Measurements from ENCODE around the gene RAB6B.
A peak's percentile ranks its signal among the peaks of the same experiment; 100 is the strongest.

The RAB6B gene

DNA sequence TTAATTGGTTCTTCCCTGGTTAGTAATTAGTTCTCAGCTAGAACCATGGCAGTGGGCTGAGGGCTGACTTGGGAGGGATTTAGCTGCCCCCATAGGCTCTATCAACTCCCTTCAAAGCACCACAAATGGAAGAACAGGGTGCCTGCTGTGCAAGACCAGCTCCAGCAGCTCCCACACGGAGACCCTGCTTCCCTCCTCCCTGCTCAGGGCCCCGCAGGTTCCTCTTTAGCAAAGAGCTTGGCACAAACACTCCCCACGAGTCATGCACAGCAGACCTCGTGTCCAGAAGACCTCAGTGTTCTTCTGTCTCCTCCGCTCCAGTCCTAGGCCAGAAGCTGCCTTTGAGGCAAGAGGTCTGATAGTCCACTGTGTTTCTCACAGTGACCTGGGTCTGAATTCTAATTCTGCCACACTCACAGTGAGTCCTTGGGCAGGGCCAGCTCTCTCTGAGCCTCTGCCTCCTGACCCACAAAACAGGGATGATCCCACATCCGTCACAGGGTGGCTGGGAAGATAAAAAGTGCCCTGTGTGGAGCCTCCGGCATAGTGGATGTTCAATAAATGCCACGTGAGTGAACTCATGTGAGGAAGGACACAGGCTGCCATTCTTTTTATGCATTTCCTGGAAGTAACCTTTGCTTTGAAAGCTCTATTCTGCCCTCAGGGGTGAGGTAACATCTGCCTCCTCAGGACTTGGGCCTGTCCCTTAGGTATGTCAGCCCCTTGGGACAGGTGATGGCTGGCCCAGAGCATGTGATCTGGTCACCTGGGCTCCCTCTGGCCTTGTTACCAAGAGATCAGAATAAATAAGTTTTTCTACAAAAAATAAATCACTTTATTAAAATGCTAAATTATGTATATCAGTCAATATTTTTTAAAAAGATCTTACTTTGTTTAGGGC is 7.6 kb downstream of the RAB6B start:
- CTCF ChIA-PET: interaction anchor here (0.7 to 1.1 kb wide), 2 partner anchors 11 to 66 kb away, joined by 3 read pairs; no protein-coding TSS in a partner anchor
- H3K9me3 ChIP-seq (ENCODE audit: control extremely low read depth in 1 of 5, control insufficient read depth in 4 of 5, insufficient read depth in 2 of 5, low read depth in 1 of 5, low read length in 4 of 5): no peaks in the 10 kb centered on the region
- no peak overlapping the region for H3K27ac ChIP-seq (ENCODE audit: insufficient read depth in 1 of 2, low read depth in 1 of 2, low read length in 2 of 2, poor library complexity in 1 of 2, severe bottlenecking in 2 of 2)
- POLR2A ChIA-PET: no interaction called here
- no peak overlapping the region for H3K4me3 ChIP-seq (ENCODE audit: control insufficient read depth in 1 of 7, extremely low read depth in 1 of 7, insufficient read depth in 4 of 7, low read depth in 2 of 7, low read length in 6 of 7)
- WGBS (ENCODE audit: insufficient coverage): 19% methylated on average over 6 of the region's 8 CpGs
- peaks cover 0 to under 1% (median 0%) of the 10 kb centered on the region in 5 experiments for H3K27me3 ChIP-seq (replicated peaks in 2 of 5; ENCODE audit: control insufficient read depth in 4 of 5, insufficient read depth in 5 of 5, low read length in 4 of 5)
- H3K4me1 ChIP-seq (ENCODE audit: control extremely low read depth in 1 of 4, control insufficient read depth in 4 of 4, insufficient read depth in 4 of 4, low read length in 3 of 4): peaks cover 0 to 20% (median 15%) of the 10 kb centered on the region in 4 experiments
- H3K36me3 ChIP-seq (ENCODE audit: control insufficient read depth in 4 of 4, insufficient read depth in 4 of 4, low read length in 3 of 4): no peaks in the 10 kb centered on the region
- peak; percentile 16 to 73 (median 62) for DNase-seq

DNA sequence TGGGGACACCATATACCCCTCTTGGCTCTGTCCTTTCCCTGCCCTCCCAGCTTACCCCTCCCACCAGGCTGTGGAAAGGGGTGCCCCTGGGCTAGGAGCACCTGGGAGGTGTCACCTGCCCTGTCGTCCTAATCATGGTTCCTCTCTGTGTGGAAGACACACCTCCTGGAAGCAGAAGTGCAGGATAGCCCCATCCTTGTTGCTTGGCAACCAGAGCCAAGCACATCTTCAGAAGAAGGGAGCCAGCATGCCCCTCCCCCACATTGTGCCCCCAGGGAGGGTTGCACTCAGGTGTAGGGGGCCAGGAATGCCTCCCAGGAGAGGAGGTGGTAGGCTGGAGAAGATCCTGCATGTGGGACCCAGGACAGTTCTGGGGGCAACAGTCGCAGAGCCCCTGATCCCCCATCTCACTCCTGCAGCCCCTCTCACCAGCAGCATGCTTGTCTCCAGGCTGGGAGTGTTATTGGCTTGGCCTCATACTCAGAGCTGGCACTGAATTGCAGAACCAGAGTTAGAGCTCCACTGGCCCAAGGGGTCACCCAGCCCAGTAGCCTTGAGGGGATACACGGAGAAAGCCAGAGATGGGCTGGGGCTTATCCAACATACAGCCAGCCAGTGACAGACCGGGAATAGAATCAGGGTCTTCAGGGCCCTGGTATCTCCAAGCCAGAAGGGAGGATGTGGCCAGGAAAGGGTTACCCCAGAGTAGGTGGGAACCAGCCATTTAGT is 8.4 kb downstream of the RAB6B start:
- 100% methylated on average over 3 of the region's 4 CpGs for WGBS (ENCODE audit: insufficient coverage)
- H3K27ac ChIP-seq (ENCODE audit: insufficient read depth in 1 of 2, low read depth in 1 of 2, low read length in 2 of 2, poor library complexity in 1 of 2, severe bottlenecking in 2 of 2): no peak overlapping the region

DNA sequence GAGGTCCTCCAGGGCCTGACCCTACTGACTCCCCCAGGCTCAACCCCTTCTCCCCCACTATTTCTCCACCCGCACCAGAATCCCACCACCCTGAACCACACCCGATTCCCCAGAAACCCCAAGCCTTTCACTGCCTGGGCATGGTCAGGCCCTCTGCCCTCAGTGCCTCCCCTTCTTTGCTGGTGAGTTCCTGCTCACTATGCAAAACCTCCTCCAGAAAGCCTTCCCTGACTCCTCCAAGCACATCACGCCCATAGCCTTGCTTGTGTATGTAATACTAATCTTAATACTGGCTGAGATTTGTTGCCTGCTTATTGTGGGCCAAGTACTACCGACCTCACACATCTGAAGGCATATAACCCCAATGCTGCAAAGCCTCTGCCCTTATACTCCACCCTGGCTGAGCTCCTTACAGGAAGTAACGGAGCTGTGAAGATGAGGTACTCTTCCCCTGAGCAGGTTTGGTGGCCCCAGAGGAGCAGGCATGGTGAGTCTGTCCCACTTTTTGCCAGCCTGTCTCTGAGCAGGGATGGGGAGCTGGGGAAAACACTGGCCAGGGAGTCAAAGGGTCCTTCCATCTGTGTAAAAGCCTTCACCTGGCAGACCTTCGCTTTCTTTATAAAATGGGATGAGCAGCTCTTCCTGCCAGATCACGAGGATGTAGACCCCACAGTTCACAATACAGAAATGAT is 9.5 kb downstream of the RAB6B start:
- Histone ChIP-seq H3K9me3 (ENCODE audit: control extremely low read depth in 1 of 5, control insufficient read depth in 4 of 5, insufficient read depth in 2 of 5, low read depth in 1 of 5, low read length in 4 of 5) (peaks cover 0 to 5% (median 3%) of the 10 kb centered on the region in 5 experiments), H3K4me1 (ENCODE audit: control extremely low read depth in 1 of 4, control insufficient read depth in 4 of 4, insufficient read depth in 4 of 4, low read length in 3 of 4) (peaks cover 0 to 16% (median 7%) of the 10 kb centered on the region in 4 experiments), H3K27me3 (replicated peaks in 2 of 5; ENCODE audit: control insufficient read depth in 4 of 5, insufficient read depth in 5 of 5, low read length in 4 of 5) (peaks cover 0 to 1% (median 0%) of the 10 kb centered on the region in 5 experiments), H3K4me3 (ENCODE audit: control insufficient read depth in 1 of 7, extremely low read depth in 1 of 7, insufficient read depth in 4 of 7, low read depth in 2 of 7, low read length in 6 of 7) (no peak overlapping the region), H3K36me3 (ENCODE audit: control insufficient read depth in 4 of 4, insufficient read depth in 4 of 4, low read length in 3 of 4) (no peaks in the 10 kb centered on the region), H3K27ac (ENCODE audit: insufficient read depth in 1 of 2, low read depth in 1 of 2, low read length in 2 of 2, poor library complexity in 1 of 2, severe bottlenecking in 2 of 2) (no peak overlapping the region)
- ChIA-PET POLR2A (no interaction called here), CTCF (interaction anchor here (1.0 kb wide), 1 partner anchor 66 kb away, joined by 3 read pairs; no protein-coding TSS in a partner anchor)
- 98% methylated on average over 4 of the region's 7 CpGs for WGBS (ENCODE audit: insufficient coverage)
- no peak for DNase-seq

More for the DNA sequence above, 8.4 kb downstream of the RAB6B start:
- Histone ChIP-seq H3K36me3 (ENCODE audit: control insufficient read depth in 4 of 4, insufficient read depth in 4 of 4, low read length in 3 of 4) (no peaks in the 10 kb centered on the region), H3K9me3 (ENCODE audit: control extremely low read depth in 1 of 5, control insufficient read depth in 4 of 5, insufficient read depth in 2 of 5, low read depth in 1 of 5, low read length in 4 of 5) (peaks cover 0 to 3% (median 0%) of the 10 kb centered on the region in 5 experiments), H3K27me3 (replicated peaks in 2 of 5; ENCODE audit: control insufficient read depth in 4 of 5, insufficient read depth in 5 of 5, low read length in 4 of 5) (peaks cover 0 to 1% (median 0%) of the 10 kb centered on the region in 5 experiments), H3K4me1 (ENCODE audit: control extremely low read depth in 1 of 4, control insufficient read depth in 4 of 4, insufficient read depth in 4 of 4, low read length in 3 of 4) (peaks cover 0 to 16% (median 9%) of the 10 kb centered on the region in 4 experiments), H3K4me3 (ENCODE audit: control insufficient read depth in 1 of 7, extremely low read depth in 1 of 7, insufficient read depth in 4 of 7, low read depth in 2 of 7, low read length in 6 of 7) (no peak overlapping the region)
- no peak for DNase-seq
- CTCF ChIA-PET: interaction anchor here (0.7 to 1.1 kb wide), 3 partner anchors 11 to 67 kb away, joined by 3 read pairs; no protein-coding TSS in a partner anchor
- POLR2A ChIA-PET: no interaction called here

DNA sequence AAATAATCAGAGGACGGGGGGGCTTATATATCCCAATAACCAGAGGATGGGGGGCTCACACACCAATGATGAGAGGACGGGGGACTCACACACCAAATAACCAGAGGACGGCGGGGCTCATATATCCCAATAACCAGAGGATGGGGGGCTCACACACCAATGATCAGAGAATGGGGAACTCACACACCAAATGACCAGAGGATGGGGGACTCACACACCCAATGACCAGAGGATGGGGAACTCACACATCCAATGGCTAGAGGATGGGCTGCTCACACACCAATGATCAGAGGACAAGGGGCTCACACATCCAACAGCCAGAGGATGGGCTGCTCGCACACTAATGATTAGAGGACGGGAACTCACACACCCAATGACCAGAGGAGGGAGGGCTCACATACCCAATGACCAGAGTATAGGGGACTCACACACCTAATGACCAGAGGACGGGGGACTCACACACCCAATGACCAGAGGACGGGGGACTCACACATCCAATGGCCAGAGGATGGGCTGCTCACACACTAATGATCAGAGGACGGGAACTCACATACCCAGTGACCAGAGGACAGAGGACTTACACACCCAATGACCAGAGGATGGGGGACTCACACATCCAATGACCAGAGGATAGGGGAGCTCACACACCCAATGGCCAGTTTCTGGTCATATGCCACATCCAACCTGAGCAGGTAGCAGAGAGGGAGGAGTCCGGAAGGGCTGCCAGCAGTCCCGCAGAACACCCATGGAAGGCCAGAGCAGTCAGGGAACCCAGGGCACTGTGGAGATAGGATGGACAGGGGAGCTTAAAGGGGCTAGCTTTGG is 10.6 kb downstream of the RAB6B start:
- POLR2A ChIA-PET: no interaction called here
- Histone ChIP-seq H3K4me1 (ENCODE audit: control extremely low read depth in 1 of 4, control insufficient read depth in 4 of 4, insufficient read depth in 4 of 4, low read length in 3 of 4) (peaks cover 0 to 23% (median 7%) of the 10 kb centered on the region in 4 experiments), H3K4me3 (ENCODE audit: control insufficient read depth in 1 of 7, extremely low read depth in 1 of 7, insufficient read depth in 4 of 7, low read depth in 2 of 7, low read length in 6 of 7) (no peak overlapping the region), H3K36me3 (ENCODE audit: control insufficient read depth in 4 of 4, insufficient read depth in 4 of 4, low read length in 3 of 4) (no peaks in the 10 kb centered on the region), H3K27me3 (replicated peaks in 2 of 5; ENCODE audit: control insufficient read depth in 4 of 5, insufficient read depth in 5 of 5, low read length in 4 of 5) (peaks cover 0 to 1% (median 0%) of the 10 kb centered on the region in 5 experiments), H3K9me3 (ENCODE audit: control extremely low read depth in 1 of 5, control insufficient read depth in 4 of 5, insufficient read depth in 2 of 5, low read depth in 1 of 5, low read length in 4 of 5) (peaks cover 0 to 5% (median 3%) of the 10 kb centered on the region in 5 experiments), H3K27ac (ENCODE audit: insufficient read depth in 1 of 2, low read depth in 1 of 2, low read length in 2 of 2, poor library complexity in 1 of 2, severe bottlenecking in 2 of 2) (no peak overlapping the region)
- 100% methylated on average over 4 of the region's 11 CpGs for WGBS (ENCODE audit: insufficient coverage)
- CTCF ChIA-PET: no interaction called here
- DNase-seq: no peak

DNA sequence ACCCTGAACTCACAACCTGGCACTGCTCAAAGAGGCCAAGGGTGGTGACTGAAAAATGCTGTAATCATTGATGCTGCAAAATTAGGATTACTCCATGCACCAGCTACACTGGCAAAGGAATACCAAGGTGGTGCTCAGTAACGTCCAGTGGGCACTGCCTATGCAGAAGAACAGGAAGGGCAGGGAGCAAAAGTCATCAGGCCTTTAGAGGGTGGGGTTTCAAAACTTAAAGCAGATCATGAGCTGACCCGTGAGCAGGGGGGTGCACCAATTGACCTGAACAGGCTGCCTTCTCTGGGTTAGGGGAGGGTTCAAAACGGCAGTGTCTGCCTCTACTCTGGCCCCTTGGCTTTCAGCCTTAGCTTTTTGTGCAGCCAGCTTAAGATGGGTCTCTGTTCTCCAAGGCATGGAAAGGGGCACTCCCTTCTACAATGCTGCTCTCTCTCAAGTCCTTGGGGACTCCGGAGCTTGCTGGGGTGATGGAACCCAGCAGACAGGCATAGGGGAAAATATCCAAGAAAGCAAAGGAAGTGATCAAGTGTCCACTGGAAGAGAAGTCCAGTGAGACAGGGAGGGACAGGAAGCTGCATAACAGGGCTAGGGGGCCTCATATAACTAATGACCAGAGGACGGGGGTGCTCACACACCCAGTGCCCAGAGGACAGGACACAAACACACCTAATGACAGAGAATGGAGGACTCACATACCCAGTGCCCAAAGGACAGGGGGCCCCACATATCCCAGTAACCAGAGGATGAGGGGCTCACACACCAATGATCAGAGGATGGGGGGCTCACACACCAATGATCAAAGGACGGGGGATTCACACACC is 11.4 kb downstream of the RAB6B start:
- peaks cover 0 to 1% (median 0%) of the 10 kb centered on the region in 5 experiments for H3K27me3 ChIP-seq (replicated peaks in 2 of 5; ENCODE audit: control insufficient read depth in 4 of 5, insufficient read depth in 5 of 5, low read length in 4 of 5)
- no peak for DNase-seq
- H3K4me3 ChIP-seq (ENCODE audit: control insufficient read depth in 1 of 7, extremely low read depth in 1 of 7, insufficient read depth in 4 of 7, low read depth in 2 of 7, low read length in 6 of 7): no peak overlapping the region
- no peak overlapping the region for H3K27ac ChIP-seq (ENCODE audit: insufficient read depth in 1 of 2, low read depth in 1 of 2, low read length in 2 of 2, poor library complexity in 1 of 2, severe bottlenecking in 2 of 2)
- WGBS (ENCODE audit: insufficient coverage): 89% methylated on average over 4 of the region's 6 CpGs
- POLR2A ChIA-PET: no interaction called here
- peaks cover 0 to 22% (median 7%) of the 10 kb centered on the region in 4 experiments for H3K4me1 ChIP-seq (ENCODE audit: control extremely low read depth in 1 of 4, control insufficient read depth in 4 of 4, insufficient read depth in 4 of 4, low read length in 3 of 4)
- H3K9me3 ChIP-seq (ENCODE audit: control extremely low read depth in 1 of 5, control insufficient read depth in 4 of 5, insufficient read depth in 2 of 5, low read depth in 1 of 5, low read length in 4 of 5): peaks cover 0 to 11% (median 3%) of the 10 kb centered on the region in 5 experiments
- CTCF ChIA-PET: interaction anchor here (1.4 kb wide), 1 partner anchor 12 kb away, joined by 5 read pairs; no protein-coding TSS in a partner anchor
- no peaks in the 10 kb centered on the region for H3K36me3 ChIP-seq (ENCODE audit: control insufficient read depth in 4 of 4, insufficient read depth in 4 of 4, low read length in 3 of 4)
